Suppressor macrophage treated with lipopolysaccharide for 4 hours (primary cell): ENCODE measurements around the gene DNAI4.
A peak's percentile ranks its signal among the peaks of the same experiment; 100 is the strongest.
"Not testable (repeated sequence)": the region's sequence is repeated elsewhere in the genome, so short reads cannot be mapped to it uniquely, and the experiment has no call there.

Experiments
- DNase-seq: peaks from one replicate; pipeline ENCODE4 v3.0.0-alpha.2; 2020

Gene DNAI4

GRCh38 chr1:66824771-66825170 is 99.9 kb downstream of the DNAI4 start:
- DNase-seq: no peak

GRCh38 chr1:66809736-66810326 is 114.8 kb downstream of the DNAI4 start:
- no peak for DNase-seq

DNA sequence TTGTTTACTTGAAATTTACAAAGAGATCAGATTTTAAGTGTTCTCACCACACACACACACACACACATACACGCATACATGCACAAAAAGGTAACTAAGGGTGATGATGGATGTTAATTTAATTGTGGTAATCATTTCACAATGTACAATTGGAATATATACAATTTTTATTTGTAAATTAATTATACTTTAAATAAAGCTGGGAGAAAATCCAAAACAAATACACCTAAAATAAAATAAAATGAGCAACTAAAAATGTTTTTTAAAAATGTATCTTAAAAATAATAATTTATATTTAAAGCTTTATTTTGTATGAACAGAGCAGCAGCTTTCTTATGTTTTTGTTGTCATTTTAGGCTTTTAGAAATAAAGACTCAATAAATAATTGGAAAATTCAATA is 115.4 kb downstream of the DNAI4 start:
- no peak for DNase-seq

- not testable (repeated sequence) for DNase-seq
Measured at GRCh38 chr1:66795839-66796238, 128.8 kb downstream of the DNAI4 start.

GRCh38 chr1:66791621-66792610 is 132.7 kb downstream of the DNAI4 start:
- DNase-seq: peak; percentile 15

DNA sequence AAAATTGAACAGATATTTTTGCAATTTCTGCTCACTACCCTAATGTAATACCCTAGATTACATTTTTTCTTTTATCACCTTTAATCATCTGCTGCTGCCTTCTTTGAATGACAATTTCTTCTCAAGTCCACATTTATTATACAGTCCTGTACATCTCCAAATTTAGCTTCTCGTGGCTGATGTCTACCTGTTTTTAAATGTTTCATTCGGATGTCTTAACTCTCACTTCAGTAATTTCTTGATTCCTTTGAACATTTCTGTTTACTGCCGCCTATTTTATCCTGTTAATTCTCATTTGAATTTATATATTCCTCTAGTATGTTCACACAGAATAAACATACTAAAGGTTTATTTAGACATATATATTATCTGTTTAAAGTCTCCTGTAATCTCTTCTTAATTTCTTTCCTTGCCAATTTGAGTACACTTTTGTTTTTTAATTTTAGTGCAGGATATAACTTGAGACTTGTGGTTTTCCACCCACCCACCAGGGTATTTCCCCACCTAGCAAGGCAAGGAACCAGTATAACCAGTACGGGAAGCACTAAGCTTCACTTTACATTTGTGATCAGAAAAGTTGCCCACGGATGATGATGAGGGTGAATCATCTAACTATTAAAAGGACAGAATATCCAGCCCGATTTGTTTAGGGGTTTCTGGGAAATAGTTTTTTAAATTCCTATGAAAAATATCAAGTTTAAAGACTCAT is 136.3 kb downstream of the DNAI4 start:
- DNase-seq: peak; percentile 67

GRCh38 chr1:66787641-66788040 is 137.0 kb downstream of the DNAI4 start:
- no peak for DNase-seq

GRCh38 chr1:66785800-66786199 is 138.9 kb downstream of the DNAI4 start:
- not testable (repeated sequence) for DNase-seq

DNA sequence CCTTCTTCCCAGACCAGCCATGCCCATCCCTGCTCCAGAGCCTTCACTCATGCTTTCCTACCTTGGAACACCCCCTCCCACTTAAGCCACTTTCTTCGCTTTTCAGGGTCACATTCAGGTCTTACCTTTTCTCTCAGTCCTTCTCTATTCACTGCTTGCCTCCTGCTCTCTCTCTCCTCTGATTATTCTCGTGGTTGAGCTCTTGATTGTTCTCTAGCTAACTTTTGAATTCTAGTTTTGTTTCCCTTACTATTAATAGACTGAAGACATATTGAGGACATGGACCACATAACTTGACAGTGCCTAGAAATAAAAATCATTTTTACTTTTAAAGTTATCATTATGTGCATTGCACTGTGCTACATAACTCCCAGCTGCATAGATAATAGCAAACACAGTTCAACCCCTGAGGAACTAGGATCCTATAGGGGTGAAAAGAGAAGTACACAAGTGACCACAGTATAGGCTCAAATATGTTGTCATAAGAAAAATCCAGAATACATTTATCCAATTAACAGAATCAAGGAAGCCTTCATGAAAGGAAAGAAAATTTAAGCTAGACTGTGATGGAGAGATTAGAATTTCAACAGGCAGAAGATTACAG is 145.1 kb downstream of the DNAI4 start:
- no peak for DNase-seq

GRCh38 chr1:66778969-66779368 is 145.7 kb downstream of the DNAI4 start:
- DNase-seq: no peak

GRCh38 chr1:66778266-66778665 is 146.4 kb downstream of the DNAI4 start:
- DNase-seq: no peak

DNA sequence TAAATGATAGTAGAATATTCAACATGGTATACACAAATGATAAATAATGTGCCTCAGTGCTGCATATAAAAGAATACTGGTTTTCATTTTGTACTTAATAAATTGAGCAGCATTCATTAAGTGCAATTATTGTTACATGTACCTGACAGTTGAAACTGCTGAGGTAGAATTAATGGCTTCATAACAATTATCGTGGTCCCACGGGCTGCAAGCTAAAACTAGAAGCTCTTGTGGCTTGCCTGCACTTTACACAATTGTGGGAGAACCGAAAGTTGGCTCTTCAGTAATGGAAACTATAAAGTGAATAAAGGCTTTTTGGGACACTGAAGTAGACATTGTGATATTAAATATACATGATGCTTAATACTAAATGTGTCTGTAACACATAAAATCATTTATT is 146.8 kb downstream of the DNAI4 start:
- no peak for DNase-seq

DNA sequence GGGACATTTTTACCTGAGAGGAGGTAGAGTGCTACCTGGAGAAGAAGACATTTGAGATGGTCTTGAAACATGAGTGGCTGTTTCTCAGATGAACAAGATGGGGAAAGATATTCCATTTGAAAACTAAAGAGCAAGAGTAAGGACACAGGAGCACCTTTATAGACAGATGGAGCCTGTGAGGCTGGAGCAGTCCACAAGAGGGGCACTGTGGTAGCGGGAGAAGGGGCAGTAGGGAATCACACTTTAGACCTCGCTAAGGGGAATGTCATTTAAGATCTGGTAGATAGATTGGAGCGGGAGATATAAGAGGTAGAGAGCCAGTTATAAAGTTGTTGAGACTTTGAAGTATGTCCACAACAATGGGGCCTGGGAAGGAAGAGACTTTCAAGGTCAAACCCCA is 149.0 kb downstream of the DNAI4 start:
- no peak for DNase-seq

- no peak for DNase-seq
Measured at GRCh38 chr1:66774438-66774837, 150.2 kb downstream of the DNAI4 start.

DNA sequence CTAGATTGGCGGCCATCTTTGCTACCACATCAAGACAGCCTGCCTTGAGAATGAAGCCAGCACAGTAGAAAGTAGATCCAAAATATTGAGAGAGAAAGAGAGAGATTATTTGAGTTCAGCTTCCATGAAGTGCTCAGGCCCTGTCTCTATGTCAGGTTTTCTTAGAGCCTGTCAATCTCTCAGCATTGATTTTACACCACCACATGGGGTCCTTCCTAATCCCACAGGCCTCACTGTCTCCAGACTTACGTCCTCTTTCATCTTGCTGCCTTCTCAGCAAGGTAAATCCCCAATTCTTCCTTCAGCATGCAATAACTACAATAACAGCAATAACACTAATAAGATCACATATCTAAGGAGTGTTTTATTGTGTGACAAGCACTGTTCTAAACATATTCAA is 151.4 kb downstream of the DNAI4 start:
- DNase-seq: no peak

DNA sequence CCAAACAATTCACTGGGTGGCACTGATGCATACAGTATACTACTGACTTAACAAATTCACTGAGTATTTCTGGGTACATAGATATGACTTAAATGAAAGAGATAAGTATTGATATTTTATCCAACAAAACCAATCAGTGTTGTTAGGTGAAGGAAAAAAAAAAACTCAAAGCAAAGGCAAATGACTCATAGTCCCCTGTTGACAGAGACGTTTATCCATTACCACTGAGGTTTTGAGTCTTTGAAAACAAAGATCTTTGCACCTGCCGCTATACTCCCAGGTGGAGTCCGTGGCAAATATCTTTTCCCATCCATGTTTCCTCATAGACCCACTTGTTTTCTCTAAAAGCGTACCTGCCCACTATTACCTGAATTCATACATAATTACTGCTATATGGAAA is 154.0 kb downstream of the DNAI4 start:
- DNase-seq: no peak

- DNase-seq: no peak
Measured at GRCh38 chr1:66770240-66770639, 154.4 kb downstream of the DNAI4 start.

- DNase-seq: no peak
Measured at GRCh38 chr1:66769512-66770229, 155.0 kb downstream of the DNAI4 start.

- no peak for DNase-seq
Measured at GRCh38 chr1:66768965-66769364, 155.7 kb downstream of the DNAI4 start.

GRCh38 chr1:66767626-66768025 is 157.0 kb downstream of the DNAI4 start:
- DNase-seq: peak; percentile 18

GRCh38 chr1:66764994-66765578 is 159.6 kb downstream of the DNAI4 start:
- peak; percentile 70 for DNase-seq
